Urinary bladder (tissue), 4 donors: ENCODE data around the gene S100P. TPM values are rescaled to one million over a fixed set of nuclear protein-coding genes. Genes with fewer than 3 reads are reported as not detected.
"Not testable (repeated sequence)": the region's sequence is repeated elsewhere in the genome, so short reads cannot be mapped to it uniquely, and the experiment has no call there.

ENCODE experiments used
- DNase-seq: peaks from one replicate; pipeline ENCODE4 v3.0.0-alpha.2; 2015; ENCODE audit errors: extremely low spot score
- H3K27ac ChIP-seq: one replicate; pipeline ENCODE4 v1.5.1; 2013; ENCODE audit warnings: low read depth, mild to moderate bottlenecking, moderate library complexity
- H3K36me3 ChIP-seq: one replicate; pipeline ENCODE4 v1.6.1; 2013; ENCODE audit warnings: mild to moderate bottlenecking, moderate library complexity; ENCODE audit not compliant: insufficient read depth
- H3K4me1 ChIP-seq: one replicate; pipeline ENCODE4 v1.6.1; 2013; ENCODE audit warnings: mild to moderate bottlenecking, moderate library complexity; ENCODE audit not compliant: insufficient read depth
- H3K4me3 ChIP-seq: one replicate; pipeline ENCODE4 v1.5.1; 2013; ENCODE audit warnings: low read depth, low read length
- WGBS: extraction: QIAGEN DNeasy Blood & Tissue Kit; methylation state at CpG from one replicate; pipeline ENCODE4 v1.1.7; 2013; 5-methylcytosine and 5-hydroxymethylcytosine counted together
- polyA plus RNA-seq: library from polyadenylated mRNA; stranded (reverse); fragments of 200-250 nt; gene quantifications from one replicate; pipeline ENCODE4 v1.2.3, GENCODE V29; 2013
- total RNA-seq: library from RNA; depleted of rRNA; stranded (reverse); fragments of >200 nt; gene quantifications from one replicate; pipeline ENCODE4 v1.2.3, GENCODE V29; 2014
- donor health status: healthy with polysubstance abuse.
- donor health status: healthy.

The S100P gene
- total and polyA plus RNA-seq, 2 donors, result 88.9 to 203 TPM

GRCh38 chr4:6662591-6662990 is 31.1 kb upstream of the S100P start:
- 94% methylated on average over 3 of the region's 3 CpGs for WGBS
- Histone ChIP-seq H3K36me3 (no peaks in the 10 kb centered on the region), H3K4me3 (no peak overlapping the region), H3K27ac (no peak overlapping the region), H3K4me1 (peaks cover 1% of the 10 kb centered on the region)
- no peak for DNase-seq

- Histone ChIP-seq H3K27ac (no peak overlapping the region), H3K4me3 (peak overlapping the region; percentile 32), H3K4me1 (peaks cover 1% of the 10 kb centered on the region), H3K36me3 (no peaks in the 10 kb centered on the region)
- WGBS, result 13% methylated on average over 55 of the region's 55 CpGs
- DNase-seq, result no peak
Observed at GRCh38 chr4:6663596-6664393, 29.9 kb upstream of the S100P start.

- no peak for DNase-seq
- H3K36me3 ChIP-seq, result no peaks in the 10 kb centered on the region
- 99% methylated on average over 9 of the region's 9 CpGs for WGBS
- H3K4me3 ChIP-seq, result no peak overlapping the region
- peaks cover 1% of the 10 kb centered on the region for H3K4me1 ChIP-seq
- H3K27ac ChIP-seq, result no peak overlapping the region
Observed at GRCh38 chr4:6665320-6665654, 28.4 kb upstream of the S100P start.

- no peak overlapping the region for H3K27ac ChIP-seq
- peaks cover 1% of the 10 kb centered on the region for H3K4me1 ChIP-seq
- no peak overlapping the region for H3K4me3 ChIP-seq
- no peaks in the 10 kb centered on the region for H3K36me3 ChIP-seq
- 83% methylated on average over 11 of the region's 11 CpGs for WGBS
- no peak for DNase-seq
Observed at GRCh38 chr4:6668391-6668790, 25.3 kb upstream of the S100P start.

- H3K4me1 ChIP-seq, result no peaks in the 10 kb centered on the region
- DNase-seq, result no peak
- no peak overlapping the region for H3K4me3 ChIP-seq
- H3K27ac ChIP-seq, result no peak overlapping the region
- H3K36me3 ChIP-seq, result no peaks in the 10 kb centered on the region
- WGBS, result 94% methylated on average over 1 of the region's 1 CpG
Observed at GRCh38 chr4:6671648-6672047, 22.0 kb upstream of the S100P start.

- no peak for DNase-seq
- Histone ChIP-seq H3K4me3 (no peak overlapping the region), H3K4me1 (no peaks in the 10 kb centered on the region), H3K27ac (no peak overlapping the region), H3K36me3 (no peaks in the 10 kb centered on the region)
- 96% methylated on average over 19 of the region's 19 CpGs for WGBS
Observed at GRCh38 chr4:6672131-6672530, 21.5 kb upstream of the S100P start.

GRCh38 chr4:6672541-6673190 is 21.0 kb upstream of the S100P start:
- 97% methylated on average over 34 of the region's 34 CpGs for WGBS
- DNase-seq, H3K27ac ChIP-seq, H3K4me3 ChIP-seq, H3K36me3 ChIP-seq, H3K4me1 ChIP-seq: not testable (repeated sequence)

GRCh38 chr4:6673191-6673659 is 20.5 kb upstream of the S100P start:
- DNase-seq, H3K36me3 ChIP-seq, H3K27ac ChIP-seq, H3K4me1 ChIP-seq, H3K4me3 ChIP-seq: not testable (repeated sequence)
- 24% methylated on average over 14 of the region's 14 CpGs for WGBS

GRCh38 chr4:6673660-6674499 is 19.8 kb upstream of the S100P start:
- under 1% methylated on average over 89 of the region's 89 CpGs for WGBS

GRCh38 chr4:6674500-6675149 is 19.1 kb upstream of the S100P start:
- Histone ChIP-seq H3K27ac (peak overlapping the region; percentile 75), H3K36me3 (no peaks in the 10 kb centered on the region), H3K4me1 (no peaks in the 10 kb centered on the region), H3K4me3 (peak overlapping the region; percentile 71)
- 4% methylated on average over 40 of the region's 40 CpGs for WGBS
- DNase-seq, result no peak

More at GRCh38 chr4:6673660-6674499, 19.8 kb upstream of the S100P start:
- peak; percentile 80 for DNase-seq
- H3K36me3 ChIP-seq, result no peaks in the 10 kb centered on the region
- peak overlapping the region; percentile 71 for H3K4me3 ChIP-seq
- no peaks in the 10 kb centered on the region for H3K4me1 ChIP-seq
- H3K27ac ChIP-seq, result peak overlapping the region; percentile 75

GRCh38 chr4:6676722-6677558 is 16.7 kb upstream of the S100P start:
- 84% methylated on average over 21 of the region's 21 CpGs for WGBS
- DNase-seq, result no peak
- no peaks in the 10 kb centered on the region for H3K4me1 ChIP-seq

GRCh38 chr4:6680372-6681034 is 13.2 kb upstream of the S100P start:
- Histone ChIP-seq H3K4me1 (no peaks in the 10 kb centered on the region), H3K4me3 (no peak overlapping the region), H3K27ac (no peak overlapping the region), H3K36me3 (no peaks in the 10 kb centered on the region)
- WGBS, result 84% methylated on average over 10 of the region's 10 CpGs
- DNase-seq, result no peak

More at GRCh38 chr4:6676722-6677558, 16.7 kb upstream of the S100P start:
- Histone ChIP-seq H3K27ac (no peak overlapping the region), H3K36me3 (no peaks in the 10 kb centered on the region), H3K4me3 (no peak overlapping the region)
